ENCODE results near the gene BRCA2.

GRCh38 chr13:32425158-32425557 is 109.8 kb downstream of the BRCA2 start:
- TF ChIP-seq CTCF (conservative IDR thresholded peaks at IDR 0.05) (no peak), EZH2 (IDR thresholded peaks at IDR 0.05; ENCODE audit: low read depth) (no peak)
